Body of pancreas (tissue), 4 donors: ENCODE measurements around the gene CD81. TPM values are rescaled to one million over a fixed set of nuclear protein-coding genes. Genes with fewer than 3 reads are reported as not detected.

ENCODE experiments used
- ATAC-seq: fragments of 150-250 bp; one replicate; pipeline ENCODE4 v1.9.1; 2016
- DNase-seq, 4 donors: peaks; one replicate each; pipeline ENCODE4 v3.0.0-alpha.2; 2019
- H3K27ac ChIP-seq, 4 donors: fragments of 200-600 bp; sonication (generic); 1 replicate in 3 of 4; 2 replicates in 1 of 4; pipeline versions ENCODE4 v1.5.1 to v1.6.1; 2016 to 2019; ENCODE audit warnings: mild to moderate bottlenecking in 1 of 4, mixed read lengths in 1 of 4, moderate library complexity in 1 of 4
- H3K27me3 ChIP-seq, 2 donors: fragments of 200-600 bp; sonication (generic); one replicate each; pipeline ENCODE4 v1.6.0; 2016; ENCODE audit warnings: mild to moderate bottlenecking in 1 of 2
- H3K36me3 ChIP-seq, 2 donors: fragments of 200-600 bp; sonication (generic); replicated peaks in 1 of 2; 2 replicates each; pipeline ENCODE4 v1.5.1; 2016; ENCODE audit warnings: low read depth in 2 of 2; ENCODE audit not compliant: insufficient read depth in 1 of 2
- H3K4me1 ChIP-seq: fragments of 200-600 bp; sonication (generic); one replicate; pipeline ENCODE4 v1.6.0; 2016
- H3K4me3 ChIP-seq, 2 donors: fragments of 200-600 bp; sonication (generic); 1 replicate in 1 of 2; 2 replicates in 1 of 2; pipeline ENCODE4 v1.5.1; 2016 to 2019
- H3K9me3 ChIP-seq, 3 donors: fragments of 200-600 bp; sonication (generic); 1 replicate in 2 of 3; 2 replicates in 1 of 3; pipeline ENCODE4 v1.5.1; 2016
- CTCF ChIP-seq, 7 experiments: fragments of 450-650 bp in 4 of 7; fragments of 200-600 bp in 3 of 7; sonication (generic) in 3 of 7; IDR thresholded peaks; one replicate each; pipeline ENCODE4 v1.5.1; 2016 to 2019; ENCODE audit warnings: antibody characterized with exemption in 7 of 7
- POLR2A ChIP-seq, 3 donors: fragments of 450-650 bp; IDR thresholded peaks; one replicate each; pipeline ENCODE4 v1.6.1; 2016; ENCODE audit warnings: antibody characterized with exemption in 3 of 3, mild to moderate bottlenecking in 2 of 3
- WGBS, 2 donors: methylation state at CpG; one replicate each; pipeline ENCODE4 v1.1.5; 2017; 5-methylcytosine and 5-hydroxymethylcytosine counted together
- intact Hi-C: fragments of 100-400 bp; cut with DNase I; formaldehyde crosslinking; loops from one replicate; pipeline ENCODE4 v1.15.1; 2023
- total RNA-seq, 2 donors: library from RNA; depleted of rRNA; stranded (reverse); fragments of >200 nt; gene quantifications; one replicate each; pipeline ENCODE4 v1.1.0, GENCODE V29; 2016

The CD81 gene
- total RNA-seq, 2 donors from 2014 or later: 217 to 332 TPM

GRCh38 chr11:2381494-2382128 is 4.5 kb downstream of the CD81 start:
- intact Hi-C loops: no loop called here
- peak in 1 of 4 donors; percentile 19 for DNase-seq
- H3K4me1 ChIP-seq: peaks cover 80% of the 10 kb centered on the region
- H3K9me3 ChIP-seq: no peaks in the 10 kb centered on the region
- WGBS, 2 donors: 85 to 92% methylated on average over 9 of the region's 11 CpGs
- H3K27ac ChIP-seq: peak overlapping the region; percentile 4 to 97 (median 77)
- H3K27me3 ChIP-seq: no peaks in the 10 kb centered on the region
- TF ChIP-seq POLR2A (IDR thresholded peaks at IDR 0.05) (no peak), CTCF (IDR thresholded peaks at IDR 0.05) (no peak)
- ATAC-seq: no peak
- no peaks in the 10 kb centered on the region for H3K36me3 ChIP-seq
- H3K4me3 ChIP-seq: no peak overlapping the region

- Histone ChIP-seq H3K36me3 (no peaks in the 10 kb centered on the region), H3K27me3 (no peaks in the 10 kb centered on the region), H3K4me1 (peaks cover 80% of the 10 kb centered on the region), H3K9me3 (no peaks in the 10 kb centered on the region), H3K27ac (peak overlapping the region; percentile 4 to 97 (median 77)), H3K4me3 (no peak overlapping the region)
- peak in 1 of 4 donors; percentile 13 for DNase-seq
- intact Hi-C loops: no loop called here
- ATAC-seq: no peak
- WGBS, 2 donors: 60 to 64% methylated on average over 9 to 11 of the region's 11 CpGs
- TF ChIP-seq CTCF (IDR thresholded peaks at IDR 0.05): no peak
- no peak for TF ChIP-seq POLR2A (IDR thresholded peaks at IDR 0.05)
Measured at GRCh38 chr11:2382129-2382517, 5.0 kb downstream of the CD81 start.

- intact Hi-C loops: no loop called here
- DNase-seq: peak in 2 of 4 donors; percentile 47 to 56
- H3K36me3 ChIP-seq: no peaks in the 10 kb centered on the region
- ATAC-seq: peak; percentile 1
- peak in 1 of 7 experiments; percentile 5 for TF ChIP-seq CTCF (IDR thresholded peaks at IDR 0.05)
- no peak for TF ChIP-seq POLR2A (IDR thresholded peaks at IDR 0.05)
- WGBS, 2 donors: 52 to 60% methylated on average over 10 to 24 of the region's 26 CpGs
- no peaks in the 10 kb centered on the region for H3K9me3 ChIP-seq
- H3K4me1 ChIP-seq: peaks cover 91% of the 10 kb centered on the region
- no peak overlapping the region for H3K4me3 ChIP-seq
- no peaks in the 10 kb centered on the region for H3K27me3 ChIP-seq
- H3K27ac ChIP-seq: peak overlapping the region; percentile 56 to 97 (median 77)
Measured at GRCh38 chr11:2382936-2383851, 6.1 kb downstream of the CD81 start.

GRCh38 chr11:2383852-2384804 is 7.0 kb downstream of the CD81 start:
- peaks cover 91% of the 10 kb centered on the region for H3K4me1 ChIP-seq
- no peak overlapping the region for H3K4me3 ChIP-seq
- intact Hi-C loops: no loop called here
- H3K9me3 ChIP-seq: no peaks in the 10 kb centered on the region
- peak in 2 of 4 donors; percentile 51 to 52 for DNase-seq
- TF ChIP-seq POLR2A (IDR thresholded peaks at IDR 0.05) (no peak), CTCF (IDR thresholded peaks at IDR 0.05) (no peak)
- H3K27ac ChIP-seq: peak overlapping the region; percentile 56 to 97 (median 77)
- peak; percentile 22 for ATAC-seq
- no peaks in the 10 kb centered on the region for H3K27me3 ChIP-seq
- 52 to 64% methylated on average over 17 to 21 of the region's 33 CpGs for WGBS, 2 donors
- no peaks in the 10 kb centered on the region for H3K36me3 ChIP-seq
